ENCODE data around the gene EOMES.

The EOMES gene

DNA sequence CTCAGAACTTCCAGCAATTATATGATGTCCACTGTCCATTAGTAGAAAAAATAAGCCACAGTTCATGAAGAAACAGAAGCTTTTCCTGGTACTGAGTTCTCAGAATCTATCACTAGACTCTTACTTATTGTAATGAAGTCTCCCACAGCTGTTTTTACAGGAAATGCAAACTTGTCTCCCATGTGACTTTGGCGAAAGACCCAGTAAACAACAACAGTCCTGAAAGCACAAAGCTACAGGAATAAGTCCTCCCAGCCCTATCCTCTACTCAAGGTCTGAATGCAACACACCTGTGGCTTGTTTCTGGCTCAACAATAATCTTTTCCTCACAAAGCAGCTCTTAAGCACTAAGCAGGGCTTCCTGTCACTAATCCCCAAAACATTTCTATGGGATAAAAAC, 55.9 kb downstream of the EOMES start:
- peaks cover 9% of the 10 kb centered on the region for H3K4me1 ChIP-seq (ENCODE audit: insufficient read depth, low read length)
- H3K9me3 ChIP-seq (ENCODE audit: low read length), result no peaks in the 10 kb centered on the region
- H3K4me3 ChIP-seq (ENCODE audit: low read length), result no peak overlapping the region
- H2AFZ ChIP-seq (ENCODE audit: low read depth, low read length), result peak overlapping the region; percentile 58
- H3K27me3 ChIP-seq (ENCODE audit: insufficient read depth, low read length), result no peaks in the 10 kb centered on the region
- H3K36me3 ChIP-seq (ENCODE audit: insufficient read depth, low read length), result no peaks in the 10 kb centered on the region
